HG03432 (cell line): ENCODE results near the gene PGM2L1.
"Not testable (repeated sequence)": the region's sequence is repeated elsewhere in the genome, so short reads cannot be mapped to it uniquely, and the experiment has no call there.

Experiments
- ATAC-seq: cut with Tn5 transposase; IDR thresholded peaks from one replicate; pipeline ENCODE4 v1.9.1; 2021; ENCODE audit warnings: mild to moderate bottlenecking, moderate library complexity; ENCODE audit not compliant: unreplicated experiment

PGM2L1 gene

GRCh38 chr11:74398244-74399159 lies at the start of gene PGM2L1:
PGM2L1 (minus strand) TSS chr11:74398433; CDS start chr11:74398161, 272 bp downstream.
- peak; percentile 94 for ATAC-seq

- no peak for ATAC-seq
These were observed 49.5 kb upstream of the PGM2L1 start for GRCh38 chr11:74447720-74448119.

GRCh38 chr11:74446532-74446938 lies 48.3 kb upstream of the PGM2L1 start:
- no peak for ATAC-seq

GRCh38 chr11:74444173-74444826 lies 46.1 kb upstream of the PGM2L1 start:
- no peak for ATAC-seq

GRCh38 chr11:74443071-74443864 lies 45.0 kb upstream of the PGM2L1 start:
- ATAC-seq: no peak

- no peak for ATAC-seq
These were observed 44.4 kb upstream of the PGM2L1 start for GRCh38 chr11:74442636-74443035.

GRCh38 chr11:74438681-74439080 lies 40.4 kb upstream of the PGM2L1 start:
- no peak for ATAC-seq

GRCh38 chr11:74437441-74438042 lies 39.3 kb upstream of the PGM2L1 start:
- no peak for ATAC-seq

- ATAC-seq: no peak
These were observed 36.3 kb upstream of the PGM2L1 start for GRCh38 chr11:74434528-74434927.

- ATAC-seq: no peak
These were observed 31.0 kb upstream of the PGM2L1 start for GRCh38 chr11:74429205-74429604.

GRCh38 chr11:74427384-74427886 lies 29.2 kb upstream of the PGM2L1 start:
- no peak for ATAC-seq

- no peak for ATAC-seq
These were observed 26.9 kb upstream of the PGM2L1 start for GRCh38 chr11:74425100-74425499.

GRCh38 chr11:74418509-74418895 lies 20.3 kb upstream of the PGM2L1 start:
- ATAC-seq: no peak

- no peak for ATAC-seq
These were observed 19.8 kb upstream of the PGM2L1 start for GRCh38 chr11:74417860-74418508.

GRCh38 chr11:74417379-74417804 lies 19.2 kb upstream of the PGM2L1 start:
- no peak for ATAC-seq

- ATAC-seq: not testable (repeated sequence)
These were observed 18.7 kb upstream of the PGM2L1 start for GRCh38 chr11:74416974-74417373.

GRCh38 chr11:74412733-74413359 lies 14.6 kb upstream of the PGM2L1 start:
- no peak for ATAC-seq

- ATAC-seq: no peak
These were observed 14.1 kb upstream of the PGM2L1 start for GRCh38 chr11:74412321-74412720.

- ATAC-seq: no peak
These were observed 11.4 kb upstream of the PGM2L1 start for GRCh38 chr11:74409633-74410032.
